Measurements from ENCODE around the gene ST7.

The ST7 gene

GRCh38 chr7:117134889-117135552, 181.7 kb downstream of the ST7 start:
- no peak for DNase-seq

DNA sequence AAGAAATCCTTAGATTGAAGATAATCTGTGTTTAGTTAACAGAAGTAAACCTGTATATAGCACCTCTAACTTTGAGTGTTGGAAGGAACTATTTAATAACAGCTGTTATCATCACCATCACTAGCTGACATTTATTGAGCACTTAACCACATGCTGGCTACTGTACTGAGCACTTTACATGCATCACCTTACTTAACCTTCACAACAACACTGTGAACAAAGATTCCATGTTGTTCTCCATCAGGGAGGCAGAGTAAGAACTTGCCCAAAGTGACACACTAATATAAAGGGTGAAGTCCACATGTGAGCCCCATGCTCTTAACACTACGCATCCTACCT, 182.2 kb downstream of the ST7 start:
- DNase-seq, result no peak

DNA sequence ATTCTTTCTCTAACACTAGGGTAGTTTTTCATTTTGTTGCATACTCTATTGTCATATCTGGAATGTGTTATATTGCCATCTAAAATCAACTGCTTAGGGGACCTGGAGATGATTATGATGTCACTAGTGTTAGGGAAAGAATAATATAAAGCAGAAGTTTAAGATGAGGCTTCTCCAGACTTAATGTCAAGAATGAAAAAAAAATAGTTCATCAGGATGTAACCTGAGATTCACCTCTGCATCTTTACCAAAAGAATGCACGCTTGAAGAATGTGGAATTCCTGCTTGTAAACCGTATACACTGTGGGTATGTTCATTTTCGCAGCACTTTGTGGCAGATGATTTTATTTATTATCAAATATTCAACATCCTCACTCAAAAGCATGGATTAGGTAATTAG, 184.6 kb downstream of the ST7 start:
- no peak for DNase-seq

DNA sequence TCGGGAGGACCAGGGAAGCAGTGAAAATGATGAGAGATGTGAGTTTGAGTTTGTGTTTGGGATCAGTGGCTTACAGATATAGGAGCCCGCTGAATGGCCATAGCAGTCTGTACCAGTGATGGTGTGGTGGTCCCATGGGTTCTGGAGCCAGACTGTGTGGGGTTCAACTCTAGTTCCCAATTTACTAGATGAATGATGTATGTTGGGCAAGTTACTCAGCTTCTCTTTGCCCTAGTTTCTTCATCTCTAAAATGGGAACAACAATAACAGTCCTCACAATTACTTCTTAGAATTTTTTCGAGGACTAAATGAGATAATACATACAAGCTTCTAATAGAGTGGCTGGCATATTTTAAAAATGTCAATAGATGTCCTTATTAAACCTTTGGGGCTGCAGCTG, 185.2 kb downstream of the ST7 start:
- DNase-seq, result no peak

DNA sequence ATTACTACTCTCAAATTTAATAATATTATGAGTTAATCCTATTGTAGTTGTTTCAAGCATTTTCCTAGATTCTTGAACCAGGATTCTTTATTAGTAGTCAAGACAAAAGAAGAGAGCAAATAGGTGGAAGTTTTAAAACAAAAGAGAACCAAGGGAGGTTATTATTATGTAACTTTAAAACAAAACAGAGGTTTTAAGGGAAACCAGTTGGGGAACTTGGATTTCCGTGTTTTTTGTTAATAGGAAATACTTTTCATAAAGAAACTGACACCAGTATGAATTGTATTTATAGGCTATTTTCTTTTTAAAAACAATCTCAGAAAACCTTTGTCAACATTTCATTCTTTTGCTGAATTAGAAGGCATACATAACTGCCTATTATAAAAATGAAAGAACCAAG, 185.7 kb downstream of the ST7 start:
- no peak for DNase-seq

DNA sequence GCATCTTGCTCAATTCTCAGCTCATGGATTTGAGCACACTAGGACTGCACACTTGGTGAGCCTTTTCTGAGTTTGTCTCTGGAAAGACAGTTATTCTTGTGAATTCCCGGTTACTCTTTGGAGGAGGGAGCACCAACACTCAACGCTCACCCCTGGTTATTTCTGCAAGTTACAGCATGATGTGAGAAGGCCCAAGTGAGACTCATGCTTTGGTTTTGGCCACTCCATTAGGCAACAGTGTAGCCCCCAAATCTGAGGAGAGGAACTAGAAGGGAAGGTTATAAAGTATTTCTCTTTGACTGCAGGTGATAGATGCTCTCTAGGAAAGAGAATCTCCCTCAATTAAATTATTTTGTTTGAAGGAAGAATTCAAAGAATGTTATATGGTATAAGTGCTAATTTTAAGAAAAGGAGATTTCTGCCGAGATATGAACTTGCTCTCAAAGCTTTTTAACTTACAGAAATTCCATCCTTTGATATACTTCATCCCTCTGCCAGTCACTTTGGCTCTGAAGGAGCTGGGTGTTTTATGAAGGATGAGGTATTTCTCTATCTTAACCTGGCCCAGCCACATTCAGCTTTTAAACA, 186.2 kb downstream of the ST7 start:
- no peak for DNase-seq

DNA sequence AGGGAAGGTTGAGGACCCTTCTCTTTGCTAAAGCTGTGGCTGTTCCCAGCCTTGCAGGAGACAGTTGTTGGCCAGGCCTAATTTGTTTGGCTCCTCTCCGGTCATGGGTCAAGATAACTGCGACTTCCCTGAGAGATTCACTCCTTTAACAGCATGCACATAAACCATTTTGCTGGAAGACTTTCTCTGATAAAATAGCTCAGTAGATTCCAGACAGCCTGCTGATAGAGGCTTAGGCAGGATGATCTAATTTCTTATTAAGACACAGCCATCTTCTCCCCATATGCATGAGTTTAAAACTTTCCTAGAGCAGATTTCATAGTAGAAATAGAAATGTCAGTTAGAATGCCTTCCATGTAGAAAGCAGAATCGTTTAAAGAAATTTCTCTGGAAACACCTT, 187.6 kb downstream of the ST7 start:
- DNase-seq, result no peak

GRCh38 chr7:117143066-117143465, 189.8 kb downstream of the ST7 start:
- no peak for DNase-seq

- no peak for DNase-seq
These were observed 190.3 kb downstream of the ST7 start for GRCh38 chr7:117143580-117143979.

- DNase-seq, result no peak
These were observed 192.0 kb downstream of the ST7 start for GRCh38 chr7:117145333-117145732.

DNA sequence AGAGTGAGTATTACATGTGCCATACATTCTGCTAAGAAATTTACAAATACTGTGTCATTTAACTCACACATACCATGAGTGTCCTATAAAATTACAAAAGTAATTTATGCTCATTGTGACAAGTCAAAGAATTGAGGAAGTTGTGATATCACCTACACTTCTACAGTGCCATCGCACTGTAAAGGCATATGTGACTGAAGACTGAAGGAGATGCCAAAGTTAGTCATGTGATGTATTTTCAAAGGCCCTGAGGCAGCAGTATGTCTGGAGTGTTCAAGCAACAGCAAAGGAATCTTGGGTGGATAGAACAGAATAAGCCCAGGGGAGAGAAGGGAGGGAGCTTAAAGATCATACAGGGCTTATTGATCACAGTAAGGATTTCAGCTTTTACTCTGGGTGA, 192.8 kb downstream of the ST7 start:
- no peak for DNase-seq

GRCh38 chr7:117146511-117146910, 193.2 kb downstream of the ST7 start:
- DNase-seq, result no peak

- DNase-seq, result no peak
These were observed 195.7 kb downstream of the ST7 start for GRCh38 chr7:117148971-117149370.

- DNase-seq, result no peak
These were observed 196.4 kb downstream of the ST7 start for GRCh38 chr7:117149692-117150091.

DNA sequence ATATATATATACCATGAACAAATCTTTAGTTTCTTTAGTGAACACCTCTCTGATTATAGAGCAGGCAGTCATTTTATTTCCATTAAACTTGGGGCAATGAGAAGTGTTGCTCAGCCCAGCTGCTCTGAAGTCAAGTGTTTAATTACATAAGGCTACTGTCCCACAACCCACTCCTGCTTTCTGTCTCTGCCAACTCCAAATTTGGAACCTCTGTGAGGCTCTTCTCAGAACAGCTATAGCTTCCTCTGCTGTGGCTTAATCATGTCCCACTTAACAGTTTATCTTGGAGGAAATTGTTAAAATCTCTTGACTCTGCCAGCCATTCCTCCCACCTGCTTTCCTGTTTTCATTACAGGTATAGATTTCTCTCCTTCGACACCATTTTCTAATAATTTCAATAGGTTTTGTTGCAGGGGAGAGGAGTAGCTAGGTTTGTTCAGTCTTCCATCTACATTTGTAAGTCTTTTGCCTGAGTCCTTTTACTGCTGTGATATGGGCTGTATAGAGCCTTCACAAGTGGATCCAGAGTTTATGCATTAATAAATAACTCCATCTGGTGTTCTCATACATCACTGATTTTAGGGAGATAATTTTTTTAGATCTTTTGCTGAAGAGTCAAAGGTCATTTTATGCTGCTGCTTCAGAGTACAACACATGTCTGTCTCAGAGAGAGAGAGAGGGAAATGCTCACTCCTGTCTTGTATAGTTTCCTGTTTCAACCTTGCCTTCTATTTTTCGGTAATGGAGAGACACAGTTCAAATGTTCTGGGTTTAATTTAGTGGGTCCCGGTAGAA, 199.1 kb downstream of the ST7 start:
- peak; percentile 39 for DNase-seq

- no peak for DNase-seq
These were observed 199.8 kb downstream of the ST7 start for GRCh38 chr7:117153016-117153545.

DNA sequence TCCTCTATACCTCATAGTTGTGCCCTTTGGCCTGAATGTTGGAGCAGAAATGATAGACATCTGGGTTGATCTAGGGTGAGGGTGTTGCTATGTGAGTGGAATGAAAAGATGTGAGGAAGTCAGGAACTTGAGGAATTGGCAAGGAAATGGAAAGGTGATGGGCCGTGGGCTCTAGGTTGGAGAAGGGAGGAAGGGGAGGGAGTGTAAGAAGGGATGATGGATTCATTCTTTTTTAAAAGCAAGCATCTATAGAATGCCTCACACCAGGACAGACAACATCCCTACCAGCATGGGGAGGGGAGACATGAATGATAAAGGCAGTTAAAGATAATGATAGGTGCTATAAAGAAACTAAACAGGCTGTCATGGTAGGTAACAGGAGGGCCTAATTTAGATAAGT, 201.4 kb downstream of the ST7 start:
- no peak for DNase-seq

DNA sequence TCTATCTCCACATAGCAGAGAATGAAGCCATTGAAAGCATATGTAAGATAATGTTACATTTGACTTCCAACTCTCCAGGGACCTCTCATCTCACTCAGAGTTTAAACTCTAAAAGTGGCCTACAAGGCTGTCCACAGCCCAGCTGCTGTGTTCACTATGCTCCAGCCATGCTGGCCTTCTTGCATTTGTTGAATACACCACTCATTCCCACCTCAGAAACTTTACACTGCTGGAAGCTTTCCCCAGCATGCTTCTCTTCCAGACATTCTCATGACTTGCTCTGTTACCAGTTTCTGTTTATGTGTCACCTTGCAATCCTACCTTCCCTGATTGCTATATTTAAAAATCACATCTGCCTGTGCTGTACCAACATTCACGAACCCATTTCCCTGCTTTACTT, 202.4 kb downstream of the ST7 start:
- no peak for DNase-seq

GRCh38 chr7:117157241-117158209, 204.2 kb downstream of the ST7 start:
- DNase-seq, result peak; percentile 22

- DNase-seq, result no peak
These were observed 205.8 kb downstream of the ST7 start for GRCh38 chr7:117158941-117159697.

DNA sequence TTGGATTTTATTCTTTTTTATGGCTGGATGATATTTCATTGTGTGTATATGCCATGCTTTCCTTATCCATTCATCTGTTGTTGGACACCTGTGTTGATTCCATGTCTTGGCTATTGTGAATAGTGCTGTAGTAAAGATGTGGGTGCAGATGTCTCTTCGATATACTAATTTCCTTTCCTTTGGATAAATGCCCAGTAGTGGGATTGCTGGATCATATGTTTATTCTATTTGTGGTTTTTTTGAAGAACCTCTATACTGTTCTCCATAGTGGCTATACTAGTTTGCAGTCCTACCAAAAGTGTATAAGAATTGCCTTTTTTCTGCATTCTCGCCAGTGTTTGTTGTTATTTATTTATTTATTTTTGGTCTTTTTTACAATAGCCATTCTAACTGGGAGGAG, 209.8 kb downstream of the ST7 start:
- DNase-seq, result no peak

- no peak for DNase-seq
These were observed 211.3 kb downstream of the ST7 start for GRCh38 chr7:117164620-117165019.
